G401 (cell line): ENCODE measurements around the gene NLRC5. TPM values are rescaled to one million over a fixed set of nuclear protein-coding genes. Genes with fewer than 3 reads are reported as not detected.
"Not testable (repeated sequence)": the region's sequence is repeated elsewhere in the genome, so short reads cannot be mapped to it uniquely, and the experiment has no call there.

Experiments
- DNase-seq: peaks from one replicate; pipeline ENCODE4 v3.0.0-alpha.2; 2015; ENCODE audit warnings: low spot score
- in situ Hi-C: cut with HindIII; loops from 2 replicates; pipeline ENCODE4 v1.10.0; 2016; ENCODE audit warnings: low sequenced_read_pairs, mixed read lengths
- total RNA-seq: library from RNA; depleted of rRNA; stranded (reverse); fragments of >200 nt; shearing (Covaris generic); gene quantifications from 2 replicates; pipeline ENCODE4 v1.2.3, GENCODE V29; 2014

Gene NLRC5
- total RNA-seq, 1 experiment from 2014 or later, result 0.07 TPM

DNA sequence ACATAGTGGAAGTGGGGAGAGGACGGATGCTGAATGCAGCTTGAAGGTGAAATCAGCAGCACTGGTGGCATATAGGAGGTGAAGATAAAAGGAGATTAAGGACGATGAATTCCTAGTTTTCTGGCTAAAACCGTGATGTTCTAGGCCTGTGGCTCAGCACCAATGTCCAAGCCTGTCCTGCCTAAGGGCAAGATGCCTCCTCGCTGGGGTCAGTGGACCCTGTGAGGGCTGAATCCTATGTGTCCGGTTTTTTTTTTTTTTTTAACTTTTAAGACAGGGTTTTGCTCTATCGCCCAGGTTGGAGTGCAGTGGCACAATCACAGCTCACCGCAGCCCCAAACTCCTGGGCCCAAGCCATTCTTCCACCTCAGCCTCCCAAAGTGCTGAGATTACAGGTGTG is 115.8 kb downstream of the NLRC5 start:
- in situ Hi-C loops, result no loop called here
- DNase-seq, result no peak

DNA sequence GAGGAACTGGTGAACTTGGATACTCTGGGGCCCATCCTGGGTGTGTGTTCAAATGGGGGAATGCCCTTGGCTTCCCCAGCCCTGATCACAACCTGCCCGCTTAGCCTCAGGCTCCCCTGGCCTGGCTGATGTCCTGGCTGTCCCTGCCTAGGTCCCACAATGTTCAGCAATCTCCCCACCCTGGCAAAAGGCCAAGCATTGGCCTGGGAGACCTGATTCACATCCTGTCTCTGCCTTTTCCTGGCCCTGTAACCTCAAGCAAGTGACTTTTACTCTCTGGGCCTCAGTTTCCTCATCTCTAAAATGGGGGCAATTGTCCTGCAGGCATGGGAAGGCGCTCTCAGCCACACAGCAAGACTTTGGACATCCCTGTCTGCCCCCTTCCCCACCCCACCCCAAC is 117.4 kb downstream of the NLRC5 start:
- no peak for DNase-seq
- in situ Hi-C loops, result no loop called here

DNA sequence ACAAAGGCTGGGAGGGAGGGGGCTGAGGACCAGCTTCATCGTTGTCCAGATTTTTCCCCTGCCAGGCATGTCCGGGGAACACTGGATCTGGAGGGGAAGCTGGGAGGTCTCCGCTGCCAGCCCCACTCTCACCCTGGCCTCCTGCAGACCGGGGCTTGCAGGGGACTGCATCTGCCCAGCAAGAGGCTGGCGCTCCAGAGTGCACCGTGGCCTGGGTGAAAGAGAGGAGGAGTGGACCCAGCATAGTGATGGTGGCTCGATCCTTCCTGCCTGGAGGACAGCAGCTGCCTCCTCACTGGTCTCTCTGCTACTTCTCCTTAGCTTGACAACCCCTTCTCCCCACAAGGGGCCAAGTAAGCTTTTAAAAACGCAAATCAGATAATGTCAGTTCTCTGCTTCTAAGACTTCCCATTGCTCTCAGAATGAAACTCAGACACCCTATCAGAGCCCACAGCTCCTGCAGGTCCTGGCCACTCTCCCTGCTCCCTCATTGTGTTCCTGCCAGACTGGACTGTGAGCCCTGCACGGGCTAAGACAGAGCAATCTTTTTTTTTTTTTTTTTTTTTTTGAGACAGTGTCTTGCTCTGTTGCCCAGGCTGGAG is 118.1 kb downstream of the NLRC5 start:
- no peak for DNase-seq
- in situ Hi-C loops, result no loop called here

DNA sequence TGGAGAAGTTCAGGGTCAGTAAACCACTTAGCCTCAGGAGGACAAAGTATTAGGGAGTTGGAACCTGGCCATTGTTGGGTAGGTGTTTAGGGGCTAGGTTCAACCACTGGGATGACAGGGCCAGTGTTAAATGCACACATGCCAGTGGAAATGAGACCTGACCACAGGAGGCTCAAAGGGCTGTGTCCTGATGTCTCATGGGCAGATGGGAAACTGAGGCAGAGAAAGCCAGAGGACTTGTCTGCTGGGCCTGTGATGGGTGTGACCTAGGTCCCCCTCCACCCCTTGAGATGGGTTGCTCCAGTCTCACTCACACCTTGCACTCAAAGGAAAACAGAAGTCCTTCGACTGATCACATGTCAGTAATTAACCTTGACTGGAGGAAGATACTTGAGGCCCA is 119.1 kb downstream of the NLRC5 start:
- in situ Hi-C loops, result no loop called here
- DNase-seq, result no peak

DNA sequence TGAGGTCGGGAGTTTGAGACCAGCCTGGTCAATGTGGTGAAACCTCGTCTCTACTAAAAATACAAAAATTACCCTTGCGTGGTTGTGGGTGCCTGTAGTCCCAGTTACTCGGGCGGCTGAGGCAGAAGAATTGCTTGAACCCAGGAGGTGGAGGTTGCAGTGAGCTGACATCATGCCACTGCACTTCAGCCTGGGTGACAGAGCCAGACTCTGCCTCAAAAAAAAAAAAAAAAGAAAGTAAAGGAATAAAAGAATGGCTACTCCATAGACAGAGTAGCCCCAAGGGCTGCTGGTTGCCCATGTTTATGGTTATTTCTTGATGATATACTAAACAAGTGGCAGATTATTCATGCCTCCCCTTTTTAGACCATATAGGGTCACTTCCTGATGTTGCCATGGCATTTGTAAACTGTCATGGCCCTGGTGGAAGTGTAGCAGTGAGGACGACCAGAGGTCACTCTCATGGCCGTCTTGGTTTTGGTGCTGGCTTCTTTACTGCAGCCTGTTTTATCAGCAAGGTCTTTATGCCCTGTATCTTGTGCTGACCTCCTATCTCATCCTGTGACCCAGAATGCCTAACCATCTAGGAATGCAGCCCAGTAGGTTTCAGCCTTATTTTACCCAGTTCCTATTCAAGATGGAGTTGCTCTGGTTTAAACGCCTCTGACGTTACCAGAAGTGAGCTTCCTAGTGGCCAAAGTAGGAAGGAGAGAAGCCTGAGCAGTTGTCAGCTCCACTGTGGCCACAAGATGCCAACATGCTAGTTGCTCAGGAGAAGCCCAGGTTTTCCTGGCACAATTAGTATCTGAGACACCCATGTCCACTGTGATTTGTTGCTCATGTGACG is 120.1 kb downstream of the NLRC5 start:
- DNase-seq, in situ Hi-C loops: not testable (repeated sequence)

DNA sequence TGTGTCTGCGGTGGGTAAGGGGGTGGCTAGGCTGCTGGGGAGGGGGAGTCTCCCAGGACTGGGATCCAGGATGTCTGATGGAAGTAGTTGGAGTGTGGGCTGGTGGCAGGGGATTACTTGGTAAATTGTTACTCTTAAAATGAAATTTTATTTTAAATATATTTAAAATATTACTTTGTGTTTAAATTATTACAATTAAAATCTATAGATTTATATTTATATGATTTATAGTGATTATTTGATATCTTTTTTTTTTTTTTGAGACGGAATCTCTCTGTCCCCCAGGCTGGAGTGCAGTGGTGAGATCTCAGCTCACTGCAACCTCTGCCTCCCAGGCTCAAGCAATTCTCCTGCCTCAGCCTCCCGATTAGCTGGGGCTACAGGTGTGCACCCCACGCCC is 121.6 kb downstream of the NLRC5 start:
- no peak for DNase-seq
- in situ Hi-C loops, result no loop called here

DNA sequence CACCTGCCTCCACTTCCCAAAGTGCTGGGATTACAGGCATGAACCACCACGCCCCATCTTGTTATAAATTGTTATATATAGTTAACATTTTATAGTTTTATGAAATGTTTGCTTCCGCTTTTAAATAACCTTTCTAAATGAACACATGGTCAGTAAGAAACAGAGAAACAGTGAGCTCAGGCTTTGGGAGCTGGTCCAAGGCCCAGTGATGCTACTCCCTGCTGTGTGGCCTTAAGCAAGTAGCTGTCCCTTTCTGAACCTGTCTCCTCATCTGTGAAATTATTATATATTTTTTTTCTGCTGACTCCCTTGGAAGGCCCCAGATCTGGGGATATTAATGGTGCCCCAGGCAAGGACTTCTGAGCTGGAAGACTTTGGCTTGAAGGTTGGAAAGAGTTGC is 122.1 kb downstream of the NLRC5 start:
- DNase-seq, result no peak
- in situ Hi-C loops, result no loop called here

DNA sequence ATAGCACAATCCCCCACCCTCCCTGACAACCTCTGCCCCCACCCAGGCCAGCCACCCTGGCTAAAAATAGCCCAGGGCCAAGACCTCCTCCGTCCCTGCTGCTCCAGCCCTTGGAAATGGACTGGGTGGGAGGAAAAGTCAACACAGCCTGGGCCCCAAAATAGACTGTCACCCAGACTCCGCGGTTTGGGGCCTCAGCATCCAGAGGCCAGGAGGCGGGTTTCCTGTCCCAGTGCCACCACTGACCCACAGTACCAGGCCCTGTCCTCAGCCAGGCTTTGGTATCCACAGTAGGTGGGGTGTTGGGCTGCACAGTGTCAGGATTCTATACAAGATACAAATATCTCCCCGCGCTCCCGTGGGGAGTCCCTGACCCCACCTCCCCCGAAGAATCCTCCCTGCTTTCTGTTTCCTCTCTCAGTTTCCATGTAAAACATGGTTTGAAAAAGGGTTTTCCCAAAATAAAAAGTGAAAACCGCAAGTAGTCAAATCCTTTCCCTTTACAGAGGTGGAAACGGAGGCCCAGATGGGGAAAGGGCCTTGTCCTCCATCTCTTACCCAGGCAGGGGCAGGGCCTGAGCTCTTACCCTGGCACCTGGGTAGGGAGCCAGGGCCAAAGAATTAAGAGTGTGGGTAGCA is 123.2 kb downstream of the NLRC5 start:
- in situ Hi-C loops, result no loop called here
- no peak for DNase-seq

DNA sequence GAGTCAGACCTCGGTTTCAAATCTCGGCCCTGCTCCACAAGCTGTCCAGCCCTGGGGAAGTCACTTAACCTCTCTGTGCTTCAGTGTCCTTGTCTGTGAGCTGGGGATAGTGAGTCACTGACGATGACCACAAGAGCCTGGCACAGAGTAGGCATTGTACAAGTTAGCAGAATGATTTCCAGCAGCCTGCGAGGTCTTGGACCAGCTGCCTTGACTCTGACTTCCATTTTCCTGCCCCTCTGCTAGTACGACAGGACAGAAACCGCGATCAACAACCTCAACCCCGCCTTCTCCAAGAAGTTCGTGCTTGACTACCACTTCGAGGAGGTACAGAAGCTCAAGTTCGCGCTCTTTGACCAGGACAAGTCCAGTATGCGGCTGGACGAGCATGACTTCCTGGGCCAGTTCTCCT is 123.7 kb downstream of the NLRC5 start:
- in situ Hi-C loops, result no loop called here

DNA sequence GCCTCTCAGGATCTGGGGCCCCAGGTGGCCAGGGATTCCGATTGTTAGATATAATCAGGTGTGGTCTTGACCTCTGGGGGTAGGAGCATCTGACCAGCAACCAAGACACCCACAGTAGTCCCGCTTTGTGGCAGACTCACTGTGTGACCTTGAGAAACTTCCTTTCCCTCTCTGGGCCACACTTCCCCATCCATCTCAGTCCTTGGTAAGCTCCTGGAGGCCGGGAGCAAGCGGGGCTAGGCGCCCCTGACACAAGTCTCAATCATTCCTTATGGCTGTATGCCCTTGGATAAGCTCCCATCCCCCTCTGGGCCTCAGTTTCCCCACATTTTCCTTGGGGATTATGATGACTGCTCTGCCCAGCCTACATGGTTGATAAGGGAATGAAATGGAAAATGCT is 124.3 kb downstream of the NLRC5 start:
- in situ Hi-C loops, result no loop called here
- DNase-seq, result no peak

More for the DNA sequence above, 123.7 kb downstream of the NLRC5 start:
- DNase-seq, result no peak

DNA sequence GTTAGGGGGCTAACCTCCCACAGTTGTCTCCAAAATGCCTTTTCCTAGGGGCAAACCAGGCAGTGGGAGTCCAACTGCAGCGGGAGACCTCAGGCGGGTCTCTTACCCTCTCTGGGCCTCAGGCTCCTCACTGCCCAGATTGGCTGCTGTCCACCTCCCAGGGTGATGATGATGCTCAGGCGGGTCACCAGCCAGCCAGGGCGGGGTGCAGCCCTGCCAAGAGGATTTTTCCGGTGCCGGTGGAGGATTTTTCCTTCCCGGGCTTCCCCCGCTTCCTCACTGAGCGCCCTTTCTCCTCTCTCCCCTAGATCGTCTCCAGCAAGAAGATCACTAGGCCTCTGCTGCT is 125.8 kb downstream of the NLRC5 start:
- no peak for DNase-seq
- in situ Hi-C loops, result no loop called here

DNA sequence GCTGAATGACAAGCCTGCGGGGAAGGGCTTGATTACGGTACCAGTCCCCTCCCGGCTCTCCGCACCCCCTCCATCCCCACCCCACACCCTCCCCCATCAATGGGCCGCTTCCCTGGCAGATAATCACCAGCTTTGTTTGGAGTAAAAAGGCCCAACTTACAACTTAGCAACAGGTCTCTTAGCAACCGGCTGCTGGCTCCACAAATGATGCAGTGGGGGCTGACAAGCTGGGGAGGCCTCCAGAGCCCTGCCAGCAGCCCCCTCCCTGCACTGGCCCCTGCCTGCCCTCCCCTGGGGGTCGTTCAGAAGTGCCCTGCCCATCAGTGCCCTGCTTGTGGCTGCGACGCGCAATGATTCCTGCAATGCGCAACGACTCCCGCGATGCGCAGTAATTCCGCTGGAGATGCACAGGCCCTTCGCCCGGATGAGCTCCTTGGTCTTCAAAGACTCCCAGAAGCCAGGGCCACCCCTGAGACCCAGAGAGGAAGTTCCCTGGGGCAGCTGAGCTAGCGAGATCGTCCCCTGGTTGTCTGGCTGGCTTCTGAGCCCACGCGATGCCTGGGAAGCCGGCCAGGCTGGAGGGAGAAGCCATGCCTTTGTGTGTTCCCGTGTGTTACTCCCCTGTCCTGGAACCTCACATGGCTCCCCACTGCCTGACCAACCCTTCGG is 126.3 kb downstream of the NLRC5 start:
- in situ Hi-C loops, result no loop called here
- DNase-seq, result peak; percentile 33

DNA sequence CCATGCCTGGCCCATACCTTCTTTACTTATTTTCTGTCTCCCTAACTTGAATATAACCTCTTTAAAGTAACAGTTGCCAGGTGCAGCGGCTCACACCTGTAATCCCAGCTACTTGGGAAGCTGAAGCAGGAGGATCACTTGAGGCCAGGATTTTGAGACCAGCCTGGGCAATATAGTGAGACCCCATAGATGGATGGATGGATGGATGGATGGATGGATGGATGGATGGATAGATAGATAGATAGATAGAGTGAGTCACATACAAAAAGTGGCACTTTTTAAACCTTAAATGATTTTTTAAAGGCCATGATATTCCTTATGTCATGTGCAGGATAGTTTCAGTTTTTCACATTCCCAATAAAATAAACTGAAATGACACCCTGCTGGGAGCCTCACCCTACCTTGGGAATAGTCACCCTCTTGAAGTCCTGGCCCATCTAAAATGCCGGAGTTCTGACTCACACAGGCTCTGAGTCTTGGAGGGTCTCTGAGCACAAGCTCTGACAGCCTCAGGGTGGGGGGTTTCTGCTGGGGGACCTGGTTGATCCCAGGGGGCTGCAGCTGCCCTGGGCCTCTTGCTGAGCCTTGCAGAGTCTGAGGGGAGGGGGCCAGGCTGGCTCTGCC is 129.2 kb downstream of the NLRC5 start:
- in situ Hi-C loops, result no loop called here
- DNase-seq, result no peak

DNA sequence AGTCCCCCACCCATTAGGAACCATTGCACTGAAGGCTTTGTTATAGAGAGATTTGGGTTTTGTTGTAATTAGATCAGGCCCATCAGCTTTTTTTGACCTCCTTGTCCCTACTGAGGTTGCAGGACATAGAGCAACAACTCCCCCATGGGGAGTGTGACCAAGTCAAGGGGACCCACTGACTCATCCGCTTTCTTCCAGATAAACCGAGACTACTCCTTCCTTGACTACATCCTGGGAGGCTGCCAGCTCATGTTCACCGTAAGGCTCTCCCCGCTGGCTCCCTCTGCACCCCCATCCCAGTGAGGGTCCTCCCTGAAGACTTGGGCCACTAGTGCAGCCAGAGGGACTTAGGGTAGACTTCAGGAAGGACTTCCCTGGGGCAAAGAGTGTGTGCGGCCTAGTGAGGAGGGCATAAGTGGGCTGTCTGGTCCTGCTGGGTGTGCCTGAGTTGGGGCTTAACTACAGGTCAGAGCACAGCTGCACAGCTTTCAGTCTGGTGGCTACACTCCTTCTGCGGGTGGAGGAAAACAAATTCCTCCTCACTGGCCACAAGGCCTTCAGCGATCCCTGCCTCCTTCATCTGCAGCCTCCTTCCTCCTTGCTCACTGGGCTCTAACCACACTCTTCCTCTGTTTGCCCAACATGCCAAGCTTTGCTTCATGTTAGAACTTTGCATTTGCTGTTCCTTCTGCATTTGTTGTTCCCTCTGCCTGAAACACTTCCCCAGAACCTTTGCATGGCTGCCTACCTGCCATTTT is 134.0 kb downstream of the NLRC5 start:
- in situ Hi-C loops, result no loop called here
- DNase-seq, result no peak

DNA sequence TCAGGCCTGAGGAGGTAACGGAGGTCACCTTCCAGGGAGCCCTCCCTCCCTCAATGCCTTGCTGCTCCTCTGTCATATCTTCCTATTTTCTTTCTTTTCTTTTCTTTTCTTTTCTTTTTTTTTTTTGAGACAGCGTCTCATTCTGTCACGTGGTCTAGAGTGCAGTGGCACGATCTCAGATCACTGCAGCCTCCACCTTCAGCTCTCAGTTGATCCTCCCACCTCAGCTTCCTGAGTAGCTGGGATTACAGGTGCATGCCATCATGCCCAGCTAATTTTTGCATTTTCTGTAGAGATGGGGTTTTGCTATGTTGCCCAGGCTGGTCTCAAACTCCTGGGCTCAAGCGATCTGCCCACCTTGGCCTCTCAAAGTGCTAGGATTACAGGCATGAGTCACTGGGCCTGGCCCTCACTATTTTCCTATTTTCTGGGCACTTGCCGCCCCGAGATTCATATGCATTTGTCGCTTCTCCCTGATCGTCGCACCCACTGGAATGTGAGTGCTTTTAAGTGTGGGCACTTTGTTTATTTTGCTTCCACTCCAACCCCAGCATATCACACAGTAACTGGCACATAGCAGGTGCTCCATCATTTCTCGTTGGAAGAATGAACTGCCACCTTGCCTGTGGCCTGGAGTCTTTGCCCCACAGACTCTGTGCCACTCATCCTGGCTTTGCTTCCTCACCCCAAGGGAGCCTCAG is 134.8 kb downstream of the NLRC5 start:
- in situ Hi-C loops, result no loop called here
- no peak for DNase-seq

DNA sequence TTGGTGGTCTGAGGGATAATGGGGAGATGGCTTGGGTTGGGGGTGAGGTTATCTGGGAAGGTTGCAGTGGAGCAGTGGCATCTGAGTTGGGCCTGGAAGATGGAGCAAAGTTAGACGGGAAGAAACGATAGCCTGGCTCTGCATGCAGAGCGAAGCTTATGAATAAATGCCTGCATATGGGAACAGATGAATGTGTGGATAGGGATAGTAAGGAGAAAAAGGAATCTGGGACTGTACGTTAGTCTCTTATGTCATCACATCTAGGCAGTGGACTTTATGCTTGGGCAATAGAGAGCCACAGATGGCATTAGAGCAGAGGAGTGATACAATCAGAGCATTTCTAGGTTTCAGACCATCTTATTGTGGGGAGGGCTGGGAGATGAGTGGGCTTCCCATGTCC is 136.0 kb downstream of the NLRC5 start:
- no peak for DNase-seq
- in situ Hi-C loops, result no loop called here

DNA sequence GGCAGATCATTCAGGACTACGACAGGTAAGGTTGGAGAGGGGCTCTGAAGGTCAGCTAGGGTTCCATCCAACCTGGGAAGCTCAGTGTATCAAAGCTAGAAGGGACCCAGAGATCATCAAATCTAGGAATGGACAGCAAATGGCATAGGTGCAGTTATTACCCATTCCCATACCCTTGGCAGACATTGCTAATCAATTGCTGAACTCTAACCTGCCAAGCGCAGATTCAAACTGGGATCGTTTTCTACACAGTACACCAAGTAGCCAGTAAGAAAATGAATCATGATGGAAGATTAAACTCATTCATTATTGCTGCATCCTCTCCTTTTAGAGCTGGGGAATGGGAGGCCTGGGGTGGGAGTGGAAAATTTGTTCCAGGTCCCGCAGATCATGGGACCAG is 136.6 kb downstream of the NLRC5 start:
- in situ Hi-C loops, result no loop called here
- no peak for DNase-seq

DNA sequence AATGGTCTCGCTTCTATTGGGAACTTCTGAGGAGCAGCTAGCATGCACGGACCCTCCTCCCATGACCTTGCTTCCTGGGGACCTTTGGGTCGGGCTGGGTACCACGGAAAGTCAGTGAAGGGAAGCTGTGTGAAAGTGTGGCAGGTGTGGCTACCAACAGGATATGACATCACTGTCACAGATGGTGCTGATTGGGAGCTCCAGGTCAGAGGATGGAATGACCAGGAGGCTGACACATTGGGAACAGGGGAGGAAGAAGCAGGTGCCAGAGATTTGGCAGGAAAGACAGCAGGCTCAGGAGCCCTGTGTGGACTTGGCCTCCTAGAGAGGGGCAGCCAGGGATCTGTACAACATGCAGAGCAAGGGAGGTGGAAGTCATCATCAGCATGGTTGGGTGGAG is 137.1 kb downstream of the NLRC5 start:
- DNase-seq, result no peak
- in situ Hi-C loops, result no loop called here
